HepG2 (cell line): ENCODE measurements around the gene LRRC4C. TPM values are rescaled to one million over a fixed set of nuclear protein-coding genes. Genes with fewer than 3 reads are reported as not detected.

Source experiments
- ATAC-seq: fragments of 200-7000 bp; cut with Tn5 transposase; 3 replicates; pipeline ENCODE4 v1.9.1; 2020; ENCODE audit warnings: mild to moderate bottlenecking, moderate library complexity
- BruUV-seq: library from RNA; stranded (reverse); fragments of 400-500 nt; replicated peaks from 2 replicates; lab custom pipeline; 2021; lab: Mats Ljungman, UMichigan
- CTCF ChIA-PET: fragments of 300-600 bp; formaldehyde crosslinking; extraction: SDS; loops from one replicate; lab custom pipeline; 2021; ENCODE audit warnings: low total read pairs, inconsistent platforms, low intra/inter-chr PET ratio; lab: Yijun Ruan, JAX
- POLR2A ChIA-PET: fragments of 350-600 bp; sonication (Branson Sonifier 250); formaldehyde crosslinking; loops from one replicate; lab custom pipeline; 2020; ENCODE audit warnings: antibody characterized with exemption, inconsistent platforms; lab: Yijun Ruan, JAX
- DNase-seq: peaks from one replicate; pipeline ENCODE4 v3.0.0-alpha.2; 2015; ENCODE audit warnings: low spot score
- FAIRE-seq: peaks from 3 replicates; lab custom pipeline; 2011; peaks lifted over from hg19 to GRCh38; lab: Jason Lieb, UNC
- H2AFZ ChIP-seq: one replicate; pipeline ENCODE4 v1.6.1; 2011; ENCODE audit warnings: low read length, inconsistent platforms
- H3K27ac ChIP-seq: fragments of 300-600 bp; 3 replicates; pipeline ENCODE4 v1.8.0; 2011; ENCODE audit warnings: mixed run types, mild to moderate bottlenecking, mixed read lengths, low read length, inconsistent platforms; ENCODE audit not compliant: insufficient read depth; ENCODE audit errors: extremely low read length
- H3K27me3 ChIP-seq, 2 experiments: fragments of 200-600 bp in 1 of 2; 2 replicates in 1 of 2; 3 replicates in 1 of 2; pipeline versions ENCODE4 v1.6.0 to v1.8.0; 2011; ENCODE audit warnings: low read length in 2 of 2, mild to moderate bottlenecking in 2 of 2, moderate library complexity in 2 of 2, inconsistent platforms in 1 of 2; ENCODE audit not compliant: insufficient read depth in 2 of 2, control insufficient read depth in 1 of 2
- H3K36me3 ChIP-seq, 2 experiments: fragments of 200-600 bp in 1 of 2; replicated peaks in 1 of 2; 2 replicates in 1 of 2; 3 replicates in 1 of 2; pipeline versions ENCODE4 v1.5.1 to v1.8.0; 2011; ENCODE audit warnings: low read length in 2 of 2, inconsistent platforms in 1 of 2; ENCODE audit not compliant: insufficient read depth in 2 of 2, control insufficient read depth in 1 of 2
- H3K4me1 ChIP-seq: 2 replicates; pipeline ENCODE4 v1.5.1; 2012; ENCODE audit warnings: low read length, inconsistent platforms; ENCODE audit not compliant: insufficient read depth
- H3K4me2 ChIP-seq: 2 replicates; pipeline ENCODE4 v1.6.0; 2011; ENCODE audit warnings: low read depth, low read length, inconsistent platforms
- H3K4me3 ChIP-seq, 3 experiments: fragments of 200-600 bp in 1 of 3; sonication (generic), shearing (Covaris generic) in 1 of 3; replicated peaks in 1 of 3; 2 replicates each; pipeline ENCODE4 v1.5.1; 2011 to 2016; ENCODE audit warnings: low read length in 3 of 3, inconsistent platforms in 2 of 3, low read depth in 2 of 3, mild to moderate bottlenecking in 2 of 3, control low read depth in 1 of 3, mixed read lengths in 1 of 3; ENCODE audit not compliant: insufficient read depth in 1 of 3
- H3K79me2 ChIP-seq: one replicate; pipeline ENCODE4 v1.6.1; 2011; ENCODE audit warnings: low read length, inconsistent platforms; ENCODE audit not compliant: insufficient read depth
- H3K9ac ChIP-seq: 2 replicates; pipeline ENCODE4 v1.6.0; 2011; ENCODE audit warnings: mild to moderate bottlenecking, low read depth, low read length, inconsistent platforms; ENCODE audit not compliant: insufficient read depth
- H3K9me3 ChIP-seq: 2 replicates; pipeline ENCODE4 v1.5.1; 2012; ENCODE audit warnings: mild to moderate bottlenecking, low read length
- H4K20me1 ChIP-seq: 2 replicates; pipeline ENCODE4 v1.6.0; 2011; ENCODE audit warnings: inconsistent platforms, mild to moderate bottlenecking, low read length, moderate library complexity; ENCODE audit not compliant: insufficient read depth
- CBX1 ChIP-seq: IDR thresholded peaks from one replicate; pipeline ENCODE4 v1.6.1; 2016; ENCODE audit warnings: antibody characterized with exemption, low read depth
- CENPBD1 ChIP-seq: sonication (generic); formaldehyde crosslinking; IDR thresholded peaks from 2 replicates; pipeline ENCODE4 v1.8.0; 2022; ENCODE audit warnings: missing genetic modification reagents, low read depth, mild to moderate bottlenecking, borderline replicate concordance
- CTCF ChIP-seq: sonication (generic); formaldehyde crosslinking; IDR thresholded peaks from 2 replicates; pipeline ENCODE4 v1.5.0; 2020; ENCODE audit warnings: mild to moderate bottlenecking, missing genetic modification reagents, moderate library complexity
- FUBP1 ChIP-seq: sonication (generic); formaldehyde crosslinking; IDR thresholded peaks from 2 replicates; pipeline ENCODE4 v1.5.1; 2020; ENCODE audit warnings: missing genetic modification reagents, mild to moderate bottlenecking, borderline replicate concordance
- GATAD2A ChIP-seq: IDR thresholded peaks from 2 replicates; pipeline ENCODE4 v1.6.1; 2016
- GLMP ChIP-seq: sonication (generic); formaldehyde crosslinking; IDR thresholded peaks from 2 replicates; pipeline ENCODE4 v1.9.0; 2021; ENCODE audit warnings: missing genetic modification reagents, mild to moderate bottlenecking, borderline replicate concordance
- JUNB ChIP-seq: sonication (generic); formaldehyde crosslinking; IDR thresholded peaks from 2 replicates; pipeline ENCODE4 v1.8.0; 2022; ENCODE audit warnings: missing genetic modification reagents, mild to moderate bottlenecking, borderline replicate concordance
- MAZ ChIP-seq, 2 experiments: sonication (generic) in 1 of 2; formaldehyde crosslinking in 1 of 2; IDR thresholded peaks; 2 replicates each; pipeline versions ENCODE4 v1.5.0 to v1.6.1; 2012 to 2020; ENCODE audit warnings: low read depth in 2 of 2, mild to moderate bottlenecking in 2 of 2, borderline replicate concordance in 1 of 2, improper control_type of control experiment in 1 of 2, low read length in 1 of 2, missing genetic modification reagents in 1 of 2, moderate library complexity in 1 of 2
- SYNCRIP ChIP-seq: fragments of 200-400 bp; formaldehyde crosslinking; IDR thresholded peaks from 2 replicates; pipeline ENCODE4 v1.6.1; 2018; ENCODE audit warnings: mild to moderate bottlenecking, low read depth, low read length; ENCODE audit not compliant: insufficient read depth
- YY1 ChIP-seq: IDR thresholded peaks from 2 replicates; pipeline ENCODE4 v1.6.1; 2011; ENCODE audit warnings: low read length, low read depth, moderate library complexity, mild to moderate bottlenecking; ENCODE audit not compliant: insufficient read depth, insufficient replicate concordance
- ZFP36 ChIP-seq: fragments of 150-350 bp; IDR thresholded peaks from 2 replicates; pipeline ENCODE4 v1.6.1; 2018; ENCODE audit warnings: borderline replicate concordance, low read length, low read depth; ENCODE audit not compliant: partially characterized antibody
- ZMYM2 ChIP-seq: sonication (generic); formaldehyde crosslinking; IDR thresholded peaks from 2 replicates; pipeline ENCODE4 v1.8.0; 2022; ENCODE audit warnings: mild to moderate bottlenecking, missing genetic modification reagents
- ZNF224 ChIP-seq: sonication (generic); formaldehyde crosslinking; IDR thresholded peaks from 2 replicates; pipeline ENCODE4 v1.5.0; 2020; ENCODE audit warnings: mild to moderate bottlenecking, missing genetic modification reagents
- ZNF879 ChIP-seq: sonication (generic); formaldehyde crosslinking; IDR thresholded peaks from 2 replicates; pipeline ENCODE4 v1.8.1; 2023; ENCODE audit warnings: missing genetic modification reagents
- ZXDC ChIP-seq: sonication (generic); formaldehyde crosslinking; IDR thresholded peaks from 2 replicates; pipeline ENCODE4 v1.5.0; 2020; ENCODE audit warnings: mild to moderate bottlenecking, missing genetic modification reagents
- WGBS: methylation state at CpG from one replicate; pipeline ENCODE4 v1.1.6; 2017; ENCODE audit warnings: low lambda C conversion rate; 5-methylcytosine and 5-hydroxymethylcytosine counted together
- in situ Hi-C: cut with HindIII; loops from 2 replicates; pipeline ENCODE4 v1.10.0; 2017; ENCODE audit warnings: low pct_unique_long_range_greater_than_20kb; ENCODE audit not compliant: extremely low pct_ligation_motif_present
- intact Hi-C: fragments of 100-400 bp; cut with micrococcal nuclease; formaldehyde crosslinking; loops from one replicate; pipeline ENCODE4 v1.10.0; 2022; ENCODE audit not compliant: unreplicated experiment
- polyA plus RNA-seq, 8 experiments: library from polyadenylated mRNA; depleted of rRNA in 3 of 8; stranded (reverse) in 7 of 8; unstranded in 1 of 8; fragments of >200 nt; fragmentation: Illumina TruSeq in 4 of 8; extraction: Trizol in 4 of 8; gene quantifications; 2 replicates each; pipeline versions ENCODE4 v1.2.1 to v1.2.3, GENCODE V29; 2011 to 2016; ENCODE audit warnings: low read depth in 4 of 8, missing spikeins in 1 of 8, mixed read lengths in 1 of 8; ENCODE audit not compliant: insufficient read depth in 1 of 8
- total RNA-seq, 5 experiments: library from RNA; depleted of rRNA; stranded (reverse); fragments of >200 nt; fragmentation: Illumina TruSeq; extraction: Trizol; gene quantifications; 2 replicates each; pipeline ENCODE4 v1.2.3, GENCODE V29; 2016; ENCODE audit warnings: low read depth in 1 of 5

Gene LRRC4C
- total and polyA plus RNA-seq, 2 of the 13 experiments (the other 11 are each of a cell fraction or from before 2014, with no cell fraction given) = not detected

GRCh38 chr11:40125054-40125453 is 1334.4 kb downstream of the LRRC4C start (continued):
- no peak for TF ChIP-seq ZXDC (CRISPR knock-in tag)
- no peak for TF ChIP-seq ZMYM2
- TF ChIP-seq FUBP1 (CRISPR knock-in tag) = no peak
- no peak for TF ChIP-seq CBX1
- no peak for TF ChIP-seq CTCF (CRISPR knock-in tag)
- TF ChIP-seq ZFP36 = no peak

GRCh38 chr11:40119661-40120060 is 1339.8 kb downstream of the LRRC4C start:
- no TSS peak for BruUV-seq
- H3K79me2 ChIP-seq = no peaks in the 10 kb centered on the region
- no peaks in the 10 kb centered on the region for H3K4me1 ChIP-seq
- H3K27me3 ChIP-seq = no peaks in the 10 kb centered on the region
- DNase-seq (no peak), FAIRE-seq (no peak), ATAC-seq (no peak)
- no peaks in the 10 kb centered on the region for H4K20me1 ChIP-seq
- no peak overlapping the region for H2AFZ ChIP-seq
- ChIA-PET POLR2A (no interaction called here), CTCF (no interaction called here)
- H3K9ac ChIP-seq = no peak overlapping the region
- intact Hi-C loops (no loop called here), in situ Hi-C loops (no loop called here)
- no peak overlapping the region for H3K4me3 ChIP-seq
- WGBS = 0% methylated on average over 1 of the region's 1 CpG
- peaks cover 14% of the 10 kb centered on the region; the same call in 1 of the 2 replicates for H3K9me3 ChIP-seq
- H3K4me2 ChIP-seq = no peak overlapping the region
- H3K27ac ChIP-seq = no peak overlapping the region
- no peaks in the 10 kb centered on the region for H3K36me3 ChIP-seq
- TF ChIP-seq MAZ (IDR thresholded peaks at IDR 0.05; ENCODE audit: borderline replicate concordance, low read depth, low read length) (no peak), MAZ (CRISPR knock-in tag; IDR thresholded peaks at IDR 0.05; ENCODE audit: low read depth) (no peak), ZNF224 (no peak), JUNB (no peak), YY1 (no peak), GLMP (CRISPR knock-in tag) (no peak), CENPBD1 (CRISPR knock-in tag) (no peak), GATAD2A (CRISPR knock-in tag) (no peak), ZNF879 (no peak), SYNCRIP (no peak)
